ENCODE data around the gene PPM1N.

GRCh38 chr19:45508861-45509691, 10.8 kb downstream of the PPM1N start:
- TF ChIP-seq BACH2 (CRISPR knock-in tag; IDR thresholded peaks at IDR 0.05; ENCODE audit: borderline replicate concordance), result no peak
- TF ChIP-seq, protein P1, sequence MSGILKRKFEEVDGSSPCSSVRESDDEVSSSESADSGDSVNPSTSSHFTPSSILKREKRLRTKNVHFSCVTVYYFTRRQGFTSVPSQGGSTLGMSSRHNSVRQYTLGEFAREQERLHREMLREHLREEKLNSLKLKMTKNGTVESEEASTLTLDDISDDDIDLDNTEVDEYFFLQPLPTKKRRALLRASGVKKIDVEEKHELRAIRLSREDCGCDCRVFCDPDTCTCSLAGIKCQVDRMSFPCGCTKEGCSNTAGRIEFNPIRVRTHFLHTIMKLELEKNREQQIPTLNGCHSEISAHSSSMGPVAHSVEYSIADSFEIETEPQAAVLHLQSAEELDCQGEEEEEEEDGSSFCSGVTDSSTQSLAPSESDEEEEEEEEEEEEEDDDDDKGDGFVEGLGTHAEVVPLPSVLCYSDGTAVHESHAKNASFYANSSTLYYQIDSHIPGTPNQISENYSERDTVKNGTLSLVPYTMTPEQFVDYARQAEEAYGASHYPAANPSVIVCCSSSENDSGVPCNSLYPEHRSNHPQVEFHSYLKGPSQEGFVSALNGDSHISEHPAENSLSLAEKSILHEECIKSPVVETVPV (CRISPR knock-in tag; IDR thresholded peaks at IDR 0.05), result no peak
- TF ChIP-seq, protein P2, sequence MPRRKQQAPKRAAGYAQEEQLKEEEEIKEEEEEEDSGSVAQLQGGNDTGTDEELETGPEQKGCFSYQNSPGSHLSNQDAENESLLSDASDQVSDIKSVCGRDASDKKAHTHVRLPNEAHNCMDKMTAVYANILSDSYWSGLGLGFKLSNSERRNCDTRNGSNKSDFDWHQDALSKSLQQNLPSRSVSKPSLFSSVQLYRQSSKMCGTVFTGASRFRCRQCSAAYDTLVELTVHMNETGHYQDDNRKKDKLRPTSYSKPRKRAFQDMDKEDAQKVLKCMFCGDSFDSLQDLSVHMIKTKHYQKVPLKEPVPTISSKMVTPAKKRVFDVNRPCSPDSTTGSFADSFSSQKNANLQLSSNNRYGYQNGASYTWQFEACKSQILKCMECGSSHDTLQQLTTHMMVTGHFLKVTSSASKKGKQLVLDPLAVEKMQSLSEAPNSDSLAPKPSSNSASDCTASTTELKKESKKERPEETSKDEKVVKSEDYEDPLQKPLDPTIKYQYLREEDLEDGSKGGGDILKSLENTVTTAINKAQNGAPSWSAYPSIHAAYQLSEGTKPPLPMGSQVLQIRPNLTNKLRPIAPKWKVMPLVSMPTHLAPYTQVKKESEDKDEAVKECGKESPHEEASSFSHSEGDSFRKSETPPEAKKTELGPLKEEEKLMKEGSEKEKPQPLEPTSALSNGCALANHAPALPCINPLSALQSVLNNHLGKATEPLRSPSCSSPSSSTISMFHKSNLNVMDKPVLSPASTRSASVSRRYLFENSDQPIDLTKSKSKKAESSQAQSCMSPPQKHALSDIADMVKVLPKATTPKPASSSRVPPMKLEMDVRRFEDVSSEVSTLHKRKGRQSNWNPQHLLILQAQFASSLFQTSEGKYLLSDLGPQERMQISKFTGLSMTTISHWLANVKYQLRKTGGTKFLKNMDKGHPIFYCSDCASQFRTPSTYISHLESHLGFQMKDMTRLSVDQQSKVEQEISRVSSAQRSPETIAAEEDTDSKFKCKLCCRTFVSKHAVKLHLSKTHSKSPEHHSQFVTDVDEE (CRISPR knock-in tag; IDR thresholded peaks at IDR 0.05), result no peak
- TF ChIP-seq ZNF70 (CRISPR knock-in tag; IDR thresholded peaks at IDR 0.05), result no peak
- TF ChIP-seq RARB (CRISPR knock-in tag; IDR thresholded peaks at IDR 0.05), result no peak

Data from SK-N-SH treated with all-trans-retinoic acid at 6 μM for 48 hours (cell line).